B cell (primary cell): ENCODE results near the gene DDX56. TPM values are rescaled to one million over a fixed set of nuclear protein-coding genes. Genes with fewer than 3 reads are reported as not detected.
A peak's percentile ranks its signal among the peaks of the same experiment; 100 is the strongest.

Experiments
- ATAC-seq: fragments of 200-7000 bp; cut with Tn5 transposase; one replicate; pipeline ENCODE4 v1.10.0; 2021; ENCODE audit warnings: low read depth, mild to moderate bottlenecking, moderate number of reproducible peaks, moderate library complexity
- CTCF ChIA-PET: fragments of 350-600 bp; sonication (Branson Sonifier 250); formaldehyde crosslinking; loops from one replicate; lab custom pipeline; 2021; ENCODE audit warnings: antibody characterized with exemption, inconsistent platforms; lab: Charles Lee
- POLR2A ChIA-PET: fragments of 350-600 bp; sonication (Branson Sonifier 250); formaldehyde crosslinking; loops from one replicate; lab custom pipeline; 2021; ENCODE audit warnings: antibody characterized with exemption; lab: Charles Lee
- DNase-seq: peaks from one replicate; pipeline ENCODE4 v3.0.0; 2013
- H2AFZ ChIP-seq: 2 replicates; pipeline ENCODE4 v1.6.1; 2012; ENCODE audit warnings: mild to moderate bottlenecking, low read depth, low read length; ENCODE audit not compliant: insufficient read depth, poor library complexity, severe bottlenecking
- H3K27ac ChIP-seq, 2 donors: 1 replicate in 1 of 2; 2 replicates in 1 of 2; pipeline ENCODE4 v1.5.1; 2012 to 2013; ENCODE audit warnings: low read length in 2 of 2, mild to moderate bottlenecking in 2 of 2, moderate library complexity in 1 of 2
- H3K27me3 ChIP-seq, 4 experiments: fragments of 200-600 bp in 1 of 4; sonication (generic) in 1 of 4; replicated peaks in 1 of 4; 1 replicate in 2 of 4; 2 replicates in 2 of 4; pipeline versions ENCODE4 v1.6.1 to v1.7.0; 2013 to 2016; ENCODE audit warnings: low read length in 3 of 4, mild to moderate bottlenecking in 2 of 4, mixed read lengths in 1 of 4, moderate library complexity in 1 of 4; ENCODE audit not compliant: insufficient read depth in 4 of 4, control insufficient read depth in 3 of 4; ENCODE audit errors: control extremely low read depth in 1 of 4
- H3K36me3 ChIP-seq, 2 experiments: replicated peaks in 1 of 2; 1 replicate in 1 of 2; 2 replicates in 1 of 2; pipeline versions ENCODE4 v1.6.1 to v1.7.1; 2013; ENCODE audit warnings: low read length in 1 of 2; ENCODE audit not compliant: insufficient read depth in 2 of 2, control insufficient read depth in 1 of 2; ENCODE audit errors: control extremely low read depth in 1 of 2, extremely low read depth in 1 of 2
- H3K4me1 ChIP-seq, 2 donors: fragments of 200-600 bp in 1 of 2; sonication (generic) in 1 of 2; 1 replicate in 1 of 2; 2 replicates in 1 of 2; pipeline versions ENCODE4 v1.5.1 to v1.6.1; 2013 to 2017; ENCODE audit warnings: low read length in 2 of 2; ENCODE audit not compliant: control insufficient read depth in 2 of 2, insufficient read depth in 2 of 2
- H3K4me2 ChIP-seq: replicated peaks from 2 replicates; pipeline ENCODE3; 2012; ENCODE audit warnings: mild to moderate bottlenecking, low read depth, low read length; ENCODE audit not compliant: poor library complexity, severe bottlenecking
- H3K4me3 ChIP-seq, 5 experiments: fragments of 200-600 bp in 1 of 5; sonication (generic) in 1 of 5; 1 replicate in 3 of 5; 2 replicates in 2 of 5; pipeline versions ENCODE4 v1.5.1 to v1.7.0; 2011 to 2016; ENCODE audit warnings: low read length in 4 of 5, mild to moderate bottlenecking in 4 of 5, low read depth in 2 of 5, control low read depth in 1 of 5, moderate library complexity in 1 of 5; ENCODE audit not compliant: insufficient read depth in 1 of 5; ENCODE audit errors: control extremely low read depth in 1 of 5, extremely low read depth in 1 of 5
- H3K79me2 ChIP-seq: fragments of 200-600 bp; sonication (generic); one replicate; pipeline ENCODE4 v1.6.0; 2016; ENCODE audit warnings: low read length; ENCODE audit not compliant: control insufficient read depth, insufficient read depth
- H3K9ac ChIP-seq: fragments of 200-600 bp; sonication (generic); 2 replicates; pipeline ENCODE4 v1.6.1; 2017; ENCODE audit warnings: mild to moderate bottlenecking, low read length, moderate library complexity
- H3K9me3 ChIP-seq, 3 donors: one replicate each; pipeline versions ENCODE4 v1.6.1 to v1.7.1; 2013; ENCODE audit warnings: low read length in 2 of 3; ENCODE audit not compliant: control insufficient read depth in 2 of 3, insufficient read depth in 1 of 3; ENCODE audit errors: control extremely low read depth in 1 of 3
- H4K20me1 ChIP-seq: 2 replicates; pipeline ENCODE4 v1.6.0; 2012; ENCODE audit warnings: mild to moderate bottlenecking, low read length; ENCODE audit not compliant: insufficient read depth, control insufficient read depth, poor library complexity, severe bottlenecking
- H3K27ac Mint-ChIP-seq: one replicate; pipeline ENCODE4 v1.8.0; 2021; ENCODE audit warnings: mixed read lengths
- H3K27me3 Mint-ChIP-seq: one replicate; pipeline ENCODE4 v1.8.0; 2021; ENCODE audit warnings: mixed read lengths
- H3K4me1 Mint-ChIP-seq: one replicate; pipeline ENCODE4 v1.8.0; 2021; ENCODE audit warnings: mixed read lengths
- H3K4me3 Mint-ChIP-seq: one replicate; pipeline ENCODE4 v1.8.0; 2021; ENCODE audit warnings: mixed read lengths
- H3K9me3 Mint-ChIP-seq: one replicate; pipeline ENCODE4 v1.8.0; 2022; ENCODE audit warnings: mixed read lengths; ENCODE audit not compliant: insufficient read depth
- CTCF ChIP-seq: fragments of 200-600 bp; IDR thresholded peaks from one replicate; pipeline ENCODE4 v1.8.0; 2022; ENCODE audit warnings: antibody characterized with exemption, mild to moderate bottlenecking
- EZH2 ChIP-seq: IDR thresholded peaks from 2 replicates; pipeline ENCODE4 v1.6.1; 2012; ENCODE audit warnings: borderline replicate concordance, low read depth, mild to moderate bottlenecking, moderate library complexity, low read length; ENCODE audit not compliant: insufficient read depth, poor library complexity, severe bottlenecking
- WGBS: methylation state at CpG from one replicate; pipeline ENCODE4 v1.1.5; 2013; ENCODE audit warnings: missing lambda C conversion rate; ENCODE audit not compliant: insufficient coverage; 5-methylcytosine and 5-hydroxymethylcytosine counted together
- intact Hi-C: fragments of 100-400 bp; cut with micrococcal nuclease; formaldehyde crosslinking; loops from one replicate; pipeline ENCODE4 v1.10.0; 2022
- polyA plus RNA-seq: library from polyadenylated mRNA; depleted of rRNA; stranded (reverse); fragments of >200 nt; gene quantifications from 2 replicates; pipeline ENCODE4 v1.2.3, GENCODE V29; 2012
- total RNA-seq, 2 donors: library from RNA; stranded (reverse); fragments of 120-200 nt in 1 of 2; gene quantifications; 1 replicate in 1 of 2; 2 replicates in 1 of 2; pipeline versions ENCODE4 v1.2.3 to v1.2.4, GENCODE V29; 2013 to 2022

Gene DDX56
- total and polyA plus RNA-seq, 2 donors (not counting 1 experiment from before 2014, with no cell fraction given) = 88.2 to 102 TPM

- Mint-ChIP-seq H3K27ac (peak overlapping the region; percentile 81), H3K27me3 (no peaks in the 10 kb centered on the region), H3K4me3 (no peak overlapping the region), H3K9me3 (no peaks in the 10 kb centered on the region), H3K4me1 (peaks cover 64% of the 10 kb centered on the region)
- ChIA-PET CTCF (no interaction called here), POLR2A (no interaction called here)
- no peaks in the 10 kb centered on the region for H3K27me3 ChIP-seq
- ATAC-seq (no peak), DNase-seq (no peak)
- H3K4me3 ChIP-seq = no peak overlapping the region
- peaks cover 33 to 35% of the 10 kb centered on the region in 2 donors for H3K4me1 ChIP-seq
- H3K9ac ChIP-seq = no peak overlapping the region
- TF ChIP-seq EZH2 (no peak), CTCF (no peak)
- no peaks in the 10 kb centered on the region for H3K36me3 ChIP-seq
- H3K9me3 ChIP-seq = no peaks in the 10 kb centered on the region
- no peak overlapping the region for H2AFZ ChIP-seq
- intact Hi-C loops = no loop called here
- WGBS = no CpG with 5 or more reads among the region's 1 CpG
- H3K79me2 ChIP-seq = peaks cover 91% of the 10 kb centered on the region
- H4K20me1 ChIP-seq = peaks cover 56% of the 10 kb centered on the region
- H3K4me2 ChIP-seq = no peak overlapping the region
- peak overlapping the region in 1 of 2 donors; percentile 45 for H3K27ac ChIP-seq
Observed at GRCh38 chr7:44618045-44618444, 44.3 kb upstream of the DDX56 start.

GRCh38 chr7:44617225-44617890 is 43.6 kb upstream of the DDX56 start:
- intact Hi-C loops = no loop called here
- 80% methylated on average over 1 of the region's 2 CpGs for WGBS
- H3K9me3 Mint-ChIP-seq = no peaks in the 10 kb centered on the region

More at GRCh38 chr7:44617225-44617890, 43.6 kb upstream of the DDX56 start:
- Histone ChIP-seq H3K36me3 (no peaks in the 10 kb centered on the region), H2AFZ (no peak overlapping the region), H4K20me1 (peaks cover 56% of the 10 kb centered on the region), H3K9ac (no peak overlapping the region), H3K79me2 (peaks cover 92% of the 10 kb centered on the region), H3K27me3 (no peaks in the 10 kb centered on the region), H3K4me1 (peaks cover 28 to 31% of the 10 kb centered on the region in 2 donors), H3K4me3 (no peak overlapping the region), H3K4me2 (no peak overlapping the region), H3K9me3 (no peaks in the 10 kb centered on the region), H3K27ac (no peak overlapping the region)
- ChIA-PET POLR2A (interaction anchor here (0.6 kb wide), 1 partner anchor 135 kb away, joined by 3 read pairs; no protein-coding TSS in a partner anchor), CTCF (interaction anchor here (0.7 kb wide), 1 partner anchor 19 kb away, joined by 3 read pairs; no protein-coding TSS in a partner anchor)
- ATAC-seq (no peak), DNase-seq (no peak)
- H3K27me3 Mint-ChIP-seq = no peaks in the 10 kb centered on the region
- peaks cover 59% of the 10 kb centered on the region for H3K4me1 Mint-ChIP-seq
- no peak overlapping the region for H3K4me3 Mint-ChIP-seq
- no peak overlapping the region for H3K27ac Mint-ChIP-seq
- TF ChIP-seq CTCF (no peak), EZH2 (no peak)
